ENCODE results near the gene FBXO36. TPM values are rescaled to one million over a fixed set of nuclear protein-coding genes. Genes with fewer than 3 reads are reported as not detected.

The FBXO36 gene
- total and polyA plus RNA-seq, 2 of the 8 experiments (the other 6 are each of a cell fraction or from before 2014, with no cell fraction given), result 3.4 TPM

DNA sequence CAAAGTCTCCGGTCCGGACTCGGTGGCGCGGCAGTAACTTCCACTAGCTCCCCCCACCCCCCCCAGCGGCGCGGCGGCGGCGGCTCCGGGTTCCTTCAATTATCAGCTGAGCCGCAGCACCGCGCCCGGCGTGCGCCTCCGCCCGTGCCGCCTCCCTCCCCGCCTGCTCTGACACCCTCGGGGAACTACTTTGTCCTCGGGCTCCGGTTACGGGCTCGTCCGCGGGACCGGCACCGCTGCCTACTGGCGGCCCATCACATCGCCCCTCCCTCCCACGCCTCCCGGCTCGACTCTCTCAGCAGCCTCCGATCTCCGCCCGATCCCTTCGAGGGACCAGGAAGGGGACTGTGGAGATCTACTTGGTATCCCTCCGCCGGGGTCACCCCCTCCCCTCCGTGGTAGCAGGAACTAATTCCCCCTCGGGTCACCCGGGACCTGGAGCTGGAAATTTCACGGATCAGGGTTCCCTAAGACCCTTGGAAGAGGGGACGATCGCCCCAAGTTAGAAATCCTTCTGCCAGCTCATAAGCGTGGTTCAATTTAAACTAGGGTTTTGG lies 333 bp upstream of the FBXO36 start, which contains the start of gene TRIP12 (continued):
- no peak for TF ChIP-seq SRF (IDR thresholded peaks at IDR 0.05; ENCODE audit: low read depth, low read length)
- TF ChIP-seq HDAC2 (IDR thresholded peaks at IDR 0.05; ENCODE audit: borderline replicate concordance in 1 of 2, low read depth in 2 of 2, low read length in 2 of 2), result 0 out of 4 replicates have a peak, but pooled peaks of 1 of the 2 experiments have one; percentile 25
- TF ChIP-seq ZNF274 (IDR thresholded peaks at IDR 0.05; ENCODE audit: borderline replicate concordance, extremely low read depth, low read length), result no peak
- no peak for TF ChIP-seq NRF1 (IDR thresholded peaks at IDR 0.05; ENCODE audit: low read depth, low read length)
- no peak for TF ChIP-seq GTF2F1 (IDR thresholded peaks at IDR 0.05; ENCODE audit: borderline replicate concordance, low read depth, low read length)
- TF ChIP-seq NANOG (IDR thresholded peaks at IDR 0.05; ENCODE audit: insufficient read depth, low read depth, low read length, poor library complexity, severe bottlenecking), result peak; percentile 18
- TF ChIP-seq RAD21 (IDR thresholded peaks at IDR 0.05 in 1 of 2, conservative IDR thresholded peaks at IDR 0.05 in 1 of 2; ENCODE audit: low read depth in 2 of 2, low read length in 2 of 2), result no peak
- peak; percentile 37; the same call in 1 of the 2 replicates for TF ChIP-seq PHF8 (conservative IDR thresholded peaks at IDR 0.05; ENCODE audit: low read depth, low read length)
- TF ChIP-seq JUND (IDR thresholded peaks at IDR 0.05; ENCODE audit: low read length), result no peak
- 0 out of 2 replicates have a peak, but pooled peaks have one; percentile 30 for TF ChIP-seq FOSL1 (IDR thresholded peaks at IDR 0.05; ENCODE audit: insufficient read depth, low read depth, low read length)
- TF ChIP-seq, protein P1, sequence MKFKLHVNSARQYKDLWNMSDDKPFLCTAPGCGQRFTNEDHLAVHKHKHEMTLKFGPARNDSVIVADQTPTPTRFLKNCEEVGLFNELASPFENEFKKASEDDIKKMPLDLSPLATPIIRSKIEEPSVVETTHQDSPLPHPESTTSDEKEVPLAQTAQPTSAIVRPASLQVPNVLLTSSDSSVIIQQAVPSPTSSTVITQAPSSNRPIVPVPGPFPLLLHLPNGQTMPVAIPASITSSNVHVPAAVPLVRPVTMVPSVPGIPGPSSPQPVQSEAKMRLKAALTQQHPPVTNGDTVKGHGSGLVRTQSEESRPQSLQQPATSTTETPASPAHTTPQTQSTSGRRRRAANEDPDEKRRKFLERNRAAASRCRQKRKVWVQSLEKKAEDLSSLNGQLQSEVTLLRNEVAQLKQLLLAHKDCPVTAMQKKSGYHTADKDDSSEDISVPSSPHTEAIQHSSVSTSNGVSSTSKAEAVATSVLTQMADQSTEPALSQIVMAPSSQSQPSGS (IDR thresholded peaks at IDR 0.05; ENCODE audit: low read length), result peak; percentile 60; the same call in 1 of the 2 replicates
- peak; percentile 58 for TF ChIP-seq TAF1 (IDR thresholded peaks at IDR 0.05; ENCODE audit: low read depth, low read length)
- TF ChIP-seq JUN (IDR thresholded peaks at IDR 0.05; ENCODE audit: low read depth, low read length), result no peak
- TF ChIP-seq CHD1 (IDR thresholded peaks at IDR 0.05; ENCODE audit: low read depth, low read length), result no peak
- TF ChIP-seq USF2 (IDR thresholded peaks at IDR 0.05; ENCODE audit: low read length), result no peak
- TF ChIP-seq ASH2L (IDR thresholded peaks at IDR 0.05; ENCODE audit: low read length), result peak; percentile 85
- peak; percentile 87 for TF ChIP-seq CHD2 (IDR thresholded peaks at IDR 0.05; ENCODE audit: low read length)
- TF ChIP-seq TEAD4 (IDR thresholded peaks at IDR 0.05; ENCODE audit: low read depth, low read length), result no peak; the same call in 1 of the 2 replicates
- TF ChIP-seq CREB1 (IDR thresholded peaks at IDR 0.05), result no peak
- 0 out of 2 replicates have a peak, but pooled peaks have one; percentile 42 for TF ChIP-seq RBBP5 (IDR thresholded peaks at IDR 0.05; ENCODE audit: borderline replicate concordance, low read depth, low read length)
- TF ChIP-seq EZH2 (IDR thresholded peaks at IDR 0.05; ENCODE audit: low read depth, low read length, severe bottlenecking), result no peak
- no peak for TF ChIP-seq GABPA (IDR thresholded peaks at IDR 0.05; ENCODE audit: borderline replicate concordance, insufficient read depth, low read length)
